Left ventricle myocardium inferior (tissue), 1 donor: ENCODE measurements around the gene MACROD1. TPM values are rescaled to one million over a fixed set of nuclear protein-coding genes. Genes with fewer than 3 reads are reported as not detected.
A peak's percentile ranks its signal among the peaks of the same experiment; 100 is the strongest.

Experiments used
- DNase-seq: peaks from one replicate; pipeline ENCODE4 v3.0.0-alpha.2; 2020
- H3K27ac ChIP-seq: fragments of 200-600 bp; replicated peaks from 2 replicates; pipeline ENCODE4 v1.8.0; 2021
- H3K27me3 ChIP-seq: fragments of 200-600 bp; 2 replicates; pipeline ENCODE4 v1.8.0; 2021; ENCODE audit warnings: low read depth
- H3K36me3 ChIP-seq: fragments of 200-600 bp; 2 replicates; pipeline ENCODE4 v1.8.0; 2021
- H3K4me1 ChIP-seq: fragments of 200-600 bp; 2 replicates; pipeline ENCODE4 v1.8.0; 2021
- H3K4me3 ChIP-seq: fragments of 200-600 bp; 2 replicates; pipeline ENCODE4 v1.8.0; 2021; ENCODE audit warnings: mild to moderate bottlenecking, moderate library complexity
- H3K9me3 ChIP-seq: fragments of 200-600 bp; replicated peaks from 2 replicates; pipeline ENCODE4 v1.8.0; 2021
- intact Hi-C: fragments of 100-400 bp; cut with micrococcal nuclease; formaldehyde crosslinking; loops from one replicate; pipeline ENCODE4 v1.11.0; 2022
- total RNA-seq: library from RNA; stranded (reverse); fragmentation: NEBNext Ultra II Directional; extraction: Animal tissue kit (Norgen Biotek cat#: 25700); gene quantifications from one replicate; pipeline ENCODE4 v1.2.1, GENCODE V29; 2021
- TF ChIP-seq, protein P1 (sequence below): fragments of 200-600 bp; IDR thresholded peaks from 2 replicates; pipeline ENCODE4 v1.8.0; 2021; ENCODE audit warnings: antibody characterized with exemption, mild to moderate bottlenecking, borderline replicate concordance
- donor health status: DM: no; HTN: yes; CAD: no; lungs with severe emphysema.

Gene MACROD1
- total RNA-seq, 1 donor from 2014 or later: 127 TPM

DNA sequence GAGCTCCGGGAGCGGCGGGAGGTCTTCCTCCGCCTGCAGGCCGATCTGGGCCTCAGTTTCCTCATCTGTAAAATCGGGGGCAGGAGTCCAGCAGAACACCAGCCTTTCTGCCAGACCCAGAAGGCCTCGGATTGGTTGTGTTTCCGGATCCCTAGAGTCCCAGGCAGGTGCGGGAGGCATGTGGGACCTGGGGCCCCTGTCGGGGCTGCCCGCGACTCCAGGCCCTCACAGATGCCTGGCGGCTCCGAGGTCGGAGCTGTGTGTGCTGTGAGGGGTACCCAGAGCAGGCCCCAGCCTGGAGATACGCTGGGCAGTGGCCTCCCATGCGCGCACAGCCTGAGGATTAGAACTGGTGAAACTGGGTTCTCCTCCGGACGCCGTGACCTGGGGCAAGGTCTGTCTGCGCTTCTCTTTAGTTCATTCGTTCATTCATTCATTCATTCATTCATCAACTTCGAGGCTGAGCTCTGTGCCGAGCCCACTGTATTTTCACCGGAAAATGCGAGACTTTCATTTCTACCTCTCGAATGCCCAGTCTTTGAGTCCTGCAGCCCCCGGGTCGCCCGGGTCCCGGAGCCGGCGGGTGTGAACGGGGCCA, 105.6 kb downstream of the MACROD1 start:
- Histone ChIP-seq H3K27ac (no peak overlapping the region), H3K27me3 (peaks cover 29% of the 10 kb centered on the region), H3K9me3 (no peaks in the 10 kb centered on the region), H3K36me3 (no peaks in the 10 kb centered on the region), H3K4me3 (peak overlapping the region; percentile 53), H3K4me1 (peaks cover 61% of the 10 kb centered on the region)
- TF ChIP-seq, protein P1, sequence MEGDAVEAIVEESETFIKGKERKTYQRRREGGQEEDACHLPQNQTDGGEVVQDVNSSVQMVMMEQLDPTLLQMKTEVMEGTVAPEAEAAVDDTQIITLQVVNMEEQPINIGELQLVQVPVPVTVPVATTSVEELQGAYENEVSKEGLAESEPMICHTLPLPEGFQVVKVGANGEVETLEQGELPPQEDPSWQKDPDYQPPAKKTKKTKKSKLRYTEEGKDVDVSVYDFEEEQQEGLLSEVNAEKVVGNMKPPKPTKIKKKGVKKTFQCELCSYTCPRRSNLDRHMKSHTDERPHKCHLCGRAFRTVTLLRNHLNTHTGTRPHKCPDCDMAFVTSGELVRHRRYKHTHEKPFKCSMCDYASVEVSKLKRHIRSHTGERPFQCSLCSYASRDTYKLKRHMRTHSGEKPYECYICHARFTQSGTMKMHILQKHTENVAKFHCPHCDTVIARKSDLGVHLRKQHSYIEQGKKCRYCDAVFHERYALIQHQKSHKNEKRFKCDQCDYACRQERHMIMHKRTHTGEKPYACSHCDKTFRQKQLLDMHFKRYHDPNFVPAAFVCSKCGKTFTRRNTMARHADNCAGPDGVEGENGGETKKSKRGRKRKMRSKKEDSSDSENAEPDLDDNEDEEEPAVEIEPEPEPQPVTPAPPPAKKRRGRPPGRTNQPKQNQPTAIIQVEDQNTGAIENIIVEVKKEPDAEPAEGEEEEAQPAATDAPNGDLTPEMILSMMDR: no peak
- no peak for DNase-seq
- intact Hi-C loops: no loop called here

DNA sequence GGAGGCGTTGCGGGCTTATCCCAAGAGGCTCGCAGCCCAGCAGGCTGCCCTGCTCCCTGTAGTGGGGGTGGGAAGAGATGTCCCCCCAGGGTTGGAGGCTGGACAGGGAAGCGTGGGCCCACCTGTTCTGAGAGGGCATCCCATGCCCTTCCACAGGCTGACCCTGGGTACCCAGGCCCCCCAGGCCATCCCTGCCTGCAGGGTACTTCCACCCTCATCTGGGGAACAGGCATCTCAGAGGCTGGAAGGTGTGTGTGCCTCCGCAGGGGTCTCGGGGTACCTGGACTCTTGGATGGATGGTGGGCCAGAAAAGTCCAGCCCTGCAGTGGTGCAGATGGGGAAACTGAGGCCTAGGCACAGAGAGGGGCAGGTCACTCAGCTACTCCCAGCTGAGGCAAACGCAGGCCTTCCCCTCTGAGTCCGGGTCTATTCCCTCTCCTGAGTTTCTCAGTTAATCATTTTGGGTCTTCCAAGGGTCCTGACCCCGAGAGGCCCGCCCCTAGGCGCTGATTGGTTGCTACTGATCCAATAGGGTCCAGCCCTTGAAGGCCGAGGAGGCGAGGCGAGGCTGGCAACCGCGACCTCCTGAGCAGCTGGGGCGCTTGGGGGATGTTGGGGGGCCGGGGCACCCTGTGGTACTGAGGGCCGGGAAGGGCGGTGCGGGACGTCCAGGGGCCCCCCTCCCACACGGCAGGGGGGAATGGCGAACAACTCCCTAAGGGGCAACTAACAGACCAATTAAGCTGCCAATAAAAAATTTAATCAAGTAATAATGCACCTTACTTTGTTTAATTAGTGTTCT, 106.4 kb downstream of the MACROD1 start:
- no peaks in the 10 kb centered on the region for H3K36me3 ChIP-seq
- H3K27ac ChIP-seq: no peak overlapping the region
- H3K4me3 ChIP-seq: no peak overlapping the region
- TF ChIP-seq, protein P1: no peak
- intact Hi-C loops: no loop called here
- peaks cover 66% of the 10 kb centered on the region for H3K4me1 ChIP-seq
- no peaks in the 10 kb centered on the region for H3K9me3 ChIP-seq
- peaks cover 29% of the 10 kb centered on the region for H3K27me3 ChIP-seq
- DNase-seq: no peak

DNA sequence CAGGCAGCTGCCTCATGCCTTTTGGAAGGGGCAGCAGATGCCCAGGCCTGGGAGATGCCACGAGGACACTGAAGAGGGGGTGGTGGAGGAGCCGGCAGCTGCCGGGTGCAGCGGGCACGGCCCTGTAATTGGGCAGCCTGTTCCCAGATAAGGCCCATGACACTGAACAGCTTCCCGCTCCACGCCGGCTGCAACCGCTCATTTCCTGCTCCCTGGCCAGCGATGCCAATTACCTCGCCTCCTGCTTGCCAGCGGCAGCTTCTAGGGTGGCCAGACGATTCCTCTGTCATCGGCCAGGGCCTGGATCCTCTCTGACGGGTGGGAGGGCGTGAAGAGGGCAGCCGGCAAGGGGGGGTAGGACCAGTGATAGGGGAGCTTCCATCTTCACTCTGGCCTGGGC, 107.4 kb downstream of the MACROD1 start:
- DNase-seq: peak; percentile 72

DNA sequence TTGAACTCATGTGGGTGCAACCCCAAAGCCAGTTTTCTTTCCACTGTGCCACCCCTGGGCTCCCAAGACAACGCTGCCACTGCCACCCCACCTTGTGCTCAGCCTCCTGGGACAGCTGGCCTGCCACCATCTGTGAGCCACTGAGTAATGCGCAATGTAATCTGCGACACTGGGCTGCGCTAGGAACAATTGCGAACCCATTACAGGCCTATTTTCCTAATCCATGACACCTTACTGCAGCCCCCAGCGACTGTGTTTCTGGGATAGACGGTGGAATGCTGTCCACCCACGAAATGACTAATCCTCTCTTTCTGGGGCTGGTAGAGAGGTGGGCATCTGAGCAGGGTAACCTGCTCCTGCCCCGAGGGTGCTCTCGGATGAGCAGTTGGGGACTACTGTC, 108.0 kb downstream of the MACROD1 start:
- Histone ChIP-seq H3K4me3 (no peak overlapping the region), H3K4me1 (peaks cover 68% of the 10 kb centered on the region), H3K27me3 (peaks cover 22% of the 10 kb centered on the region), H3K27ac (peak overlapping the region; percentile 54), H3K9me3 (no peaks in the 10 kb centered on the region), H3K36me3 (no peaks in the 10 kb centered on the region)
- no peak for DNase-seq
- intact Hi-C loops: no loop called here
- TF ChIP-seq, protein P1: no peak

More for the DNA sequence above, 107.4 kb downstream of the MACROD1 start:
- Histone ChIP-seq H3K4me1 (peaks cover 68% of the 10 kb centered on the region), H3K27ac (peak overlapping the region; percentile 54), H3K27me3 (peaks cover 28% of the 10 kb centered on the region), H3K36me3 (no peaks in the 10 kb centered on the region), H3K9me3 (no peaks in the 10 kb centered on the region), H3K4me3 (no peak overlapping the region)
- intact Hi-C loops: no loop called here
- TF ChIP-seq, protein P1: no peak

DNA sequence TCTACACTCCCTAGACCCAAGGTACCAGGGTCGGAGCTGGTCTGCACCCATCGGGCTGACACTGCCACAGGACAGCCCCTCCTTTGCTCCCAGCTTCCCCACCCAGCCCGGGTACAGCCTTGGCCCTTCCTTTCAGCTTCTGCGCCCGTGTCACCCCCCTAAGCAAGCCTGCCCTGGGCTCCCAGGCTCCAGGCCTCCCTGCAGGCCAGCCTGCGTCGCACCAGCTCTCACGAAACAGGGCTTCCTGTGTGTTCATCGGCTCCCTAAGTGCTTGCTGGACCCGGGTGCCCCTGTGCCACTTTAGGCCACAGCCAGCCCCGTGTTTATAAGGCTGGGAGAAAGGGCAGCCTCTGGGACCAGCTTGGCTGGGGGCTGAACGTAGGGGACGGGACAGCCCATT, 109.1 kb downstream of the MACROD1 start:
- DNase-seq: no peak
- intact Hi-C loops: no loop called here
- peak overlapping the region; percentile 57 for H3K27ac ChIP-seq
- TF ChIP-seq, protein P1: no peak
- H3K9me3 ChIP-seq: no peaks in the 10 kb centered on the region
- H3K4me3 ChIP-seq: no peak overlapping the region
- no peaks in the 10 kb centered on the region for H3K36me3 ChIP-seq
- H3K27me3 ChIP-seq: peaks cover 11% of the 10 kb centered on the region
- peaks cover 68% of the 10 kb centered on the region for H3K4me1 ChIP-seq
